ENCODE measurements around the gene PRDM16. TPM values are rescaled to one million over a fixed set of nuclear protein-coding genes. Genes with fewer than 3 reads are reported as not detected.

PRDM16 gene
- total and polyA plus RNA-seq, 2 of the 13 experiments (the other 11 are each of a cell fraction or from before 2014, with no cell fraction given): 0.15 to 0.81 TPM

GRCh38 chr1:3292868-3293562, 224.0 kb downstream of the PRDM16 start (continued):
- no peak for TF ChIP-seq ZBTB49 (CRISPR knock-in tag; IDR thresholded peaks at IDR 0.05; ENCODE audit: borderline replicate concordance)
- TF ChIP-seq MAFF (IDR thresholded peaks at IDR 0.05; ENCODE audit: low read depth, low read length): no peak
- TF ChIP-seq GPBP1L1 (CRISPR knock-in tag; IDR thresholded peaks at IDR 0.05): no peak
- TF ChIP-seq HOXA7 (CRISPR knock-in tag; IDR thresholded peaks at IDR 0.05): no peak; the same call in 1 of the 2 replicates
- no peak for TF ChIP-seq ELF1 (CRISPR knock-in tag; IDR thresholded peaks at IDR 0.05)
- TF ChIP-seq, protein P1, sequence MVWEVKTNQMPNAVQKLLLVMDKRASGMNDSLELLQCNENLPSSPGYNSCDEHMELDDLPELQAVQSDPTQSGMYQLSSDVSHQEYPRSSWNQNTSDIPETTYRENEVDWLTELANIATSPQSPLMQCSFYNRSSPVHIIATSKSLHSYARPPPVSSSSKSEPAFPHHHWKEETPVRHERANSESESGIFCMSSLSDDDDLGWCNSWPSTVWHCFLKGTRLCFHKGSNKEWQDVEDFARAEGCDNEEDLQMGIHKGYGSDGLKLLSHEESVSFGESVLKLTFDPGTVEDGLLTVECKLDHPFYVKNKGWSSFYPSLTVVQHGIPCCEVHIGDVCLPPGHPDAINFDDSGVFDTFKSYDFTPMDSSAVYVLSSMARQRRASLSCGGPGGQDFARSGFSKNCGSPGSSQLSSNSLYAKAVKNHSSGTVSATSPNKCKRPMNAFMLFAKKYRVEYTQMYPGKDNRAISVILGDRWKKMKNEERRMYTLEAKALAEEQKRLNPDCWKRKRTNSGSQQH (CRISPR knock-in tag; IDR thresholded peaks at IDR 0.05; ENCODE audit: low read depth): no peak
- TF ChIP-seq ZNF777 (CRISPR knock-in tag; IDR thresholded peaks at IDR 0.05): 0 out of 2 replicates have a peak, but pooled peaks have one; percentile 24
- no peak for TF ChIP-seq ZNF7 (CRISPR knock-in tag; IDR thresholded peaks at IDR 0.05)
- TF ChIP-seq, protein P2, sequence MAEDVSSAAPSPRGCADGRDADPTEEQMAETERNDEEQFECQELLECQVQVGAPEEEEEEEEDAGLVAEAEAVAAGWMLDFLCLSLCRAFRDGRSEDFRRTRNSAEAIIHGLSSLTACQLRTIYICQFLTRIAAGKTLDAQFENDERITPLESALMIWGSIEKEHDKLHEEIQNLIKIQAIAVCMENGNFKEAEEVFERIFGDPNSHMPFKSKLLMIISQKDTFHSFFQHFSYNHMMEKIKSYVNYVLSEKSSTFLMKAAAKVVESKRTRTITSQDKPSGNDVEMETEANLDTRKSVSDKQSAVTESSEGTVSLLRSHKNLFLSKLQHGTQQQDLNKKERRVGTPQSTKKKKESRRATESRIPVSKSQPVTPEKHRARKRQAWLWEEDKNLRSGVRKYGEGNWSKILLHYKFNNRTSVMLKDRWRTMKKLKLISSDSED (CRISPR knock-in tag; IDR thresholded peaks at IDR 0.05): no peak
- TF ChIP-seq KDM5A (IDR thresholded peaks at IDR 0.05; ENCODE audit: borderline replicate concordance, low read length): no peak
- 0 out of 2 replicates have a peak, but pooled peaks have one; percentile 43 for TF ChIP-seq HDAC1 (CRISPR knock-in tag; IDR thresholded peaks at IDR 0.05)
- no peak for TF ChIP-seq ZNF670 (CRISPR knock-in tag; IDR thresholded peaks at IDR 0.05; ENCODE audit: borderline replicate concordance)
- no peak for TF ChIP-seq MAF1 (CRISPR knock-in tag; IDR thresholded peaks at IDR 0.05; ENCODE audit: borderline replicate concordance)
- TF ChIP-seq NR2F1 (CRISPR knock-in tag; IDR thresholded peaks at IDR 0.05): peak in 1 of 2 experiments; percentile 33; a peak in 1 of 4 replicates
- TF ChIP-seq ZEB1 (IDR thresholded peaks at IDR 0.05; ENCODE audit: insufficient replicate concordance, low read depth): no peak
- no peak for TF ChIP-seq DR1 (CRISPR knock-in tag; IDR thresholded peaks at IDR 0.05)
- TF ChIP-seq ZSCAN20 (CRISPR knock-in tag; IDR thresholded peaks at IDR 0.05; ENCODE audit: borderline replicate concordance): no peak
- no peak for TF ChIP-seq EED (CRISPR knock-in tag; IDR thresholded peaks at IDR 0.05)
- TF ChIP-seq ZSCAN25 (CRISPR knock-in tag; IDR thresholded peaks at IDR 0.05): peak; percentile 38; the same call in 1 of the 2 replicates
- peak; percentile 52 for TF ChIP-seq MIXL1 (CRISPR knock-in tag; IDR thresholded peaks at IDR 0.05)
- no peak for TF ChIP-seq ZNF264 (CRISPR knock-in tag; IDR thresholded peaks at IDR 0.05)
- TF ChIP-seq, protein P3, sequence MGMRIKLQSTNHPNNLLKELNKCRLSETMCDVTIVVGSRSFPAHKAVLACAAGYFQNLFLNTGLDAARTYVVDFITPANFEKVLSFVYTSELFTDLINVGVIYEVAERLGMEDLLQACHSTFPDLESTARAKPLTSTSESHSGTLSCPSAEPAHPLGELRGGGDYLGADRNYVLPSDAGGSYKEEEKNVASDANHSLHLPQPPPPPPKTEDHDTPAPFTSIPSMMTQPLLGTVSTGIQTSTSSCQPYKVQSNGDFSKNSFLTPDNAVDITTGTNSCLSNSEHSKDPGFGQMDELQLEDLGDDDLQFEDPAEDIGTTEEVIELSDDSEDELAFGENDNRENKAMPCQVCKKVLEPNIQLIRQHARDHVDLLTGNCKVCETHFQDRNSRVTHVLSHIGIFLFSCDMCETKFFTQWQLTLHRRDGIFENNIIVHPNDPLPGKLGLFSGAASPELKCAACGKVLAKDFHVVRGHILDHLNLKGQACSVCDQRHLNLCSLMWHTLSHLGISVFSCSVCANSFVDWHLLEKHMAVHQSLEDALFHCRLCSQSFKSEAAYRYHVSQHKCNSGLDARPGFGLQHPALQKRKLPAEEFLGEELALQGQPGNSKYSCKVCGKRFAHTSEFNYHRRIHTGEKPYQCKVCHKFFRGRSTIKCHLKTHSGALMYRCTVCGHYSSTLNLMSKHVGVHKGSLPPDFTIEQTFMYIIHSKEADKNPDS (CRISPR knock-in tag; IDR thresholded peaks at IDR 0.05): no peak
